ENCODE measurements around the gene NFYA.
A peak's percentile ranks its signal among the peaks of the same experiment; 100 is the strongest.

NFYA gene

GRCh38 chr6:41072836-41073202 is at the start of gene NFYA:
TSS of gene NFYA (plus strand) at chr6:41072974. CDS start at chr6:41079090, 6,116 bp downstream.
- DNase-seq (ENCODE audit: low read depth): no peak

GRCh38 chr6:41023114-41023513 is 49.7 kb upstream of the NFYA start:
- no peak for DNase-seq (ENCODE audit: low read depth)

GRCh38 chr6:41025966-41026530 is 46.7 kb upstream of the NFYA start:
- no peak for DNase-seq (ENCODE audit: low read depth)

- no peak for DNase-seq (ENCODE audit: low read depth)
Measured at GRCh38 chr6:41027241-41027640, 45.5 kb upstream of the NFYA start.

GRCh38 chr6:41027799-41028560 is 44.8 kb upstream of the NFYA start:
- peak; percentile 36 for DNase-seq (ENCODE audit: low read depth)

GRCh38 chr6:41028561-41029412 is 44.0 kb upstream of the NFYA start:
- DNase-seq (ENCODE audit: low read depth): no peak

GRCh38 chr6:41032830-41033229 is 39.9 kb upstream of the NFYA start:
- no peak for DNase-seq (ENCODE audit: low read depth)

- no peak for DNase-seq (ENCODE audit: low read depth)
Measured at GRCh38 chr6:41033776-41034175, 39.0 kb upstream of the NFYA start.

- no peak for DNase-seq (ENCODE audit: low read depth)
Measured at GRCh38 chr6:41036186-41036585, 36.6 kb upstream of the NFYA start.

- no peak for DNase-seq (ENCODE audit: low read depth)
Measured at GRCh38 chr6:41036601-41037000, 36.2 kb upstream of the NFYA start.

- DNase-seq (ENCODE audit: low read depth): no peak
Measured at GRCh38 chr6:41037107-41037900, 35.5 kb upstream of the NFYA start.

GRCh38 chr6:41038205-41038604 is 34.6 kb upstream of the NFYA start:
- no peak for DNase-seq (ENCODE audit: low read depth)

GRCh38 chr6:41039060-41039998 is 33.4 kb upstream of the NFYA start, which contains the start of gene UNC5CL:
TSS of gene UNC5CL (minus strand) at chr6:41039221. CDS start at chr6:41035074, 4,147 bp downstream.
- DNase-seq (ENCODE audit: low read depth): no peak

- no peak for DNase-seq (ENCODE audit: low read depth)
Measured at GRCh38 chr6:41040101-41040939, 32.5 kb upstream of the NFYA start.

- DNase-seq (ENCODE audit: low read depth): no peak
Measured at GRCh38 chr6:41040940-41041536, 31.7 kb upstream of the NFYA start.

- DNase-seq (ENCODE audit: low read depth): no peak
Measured at GRCh38 chr6:41042226-41043055, 30.3 kb upstream of the NFYA start, which contains the start of gene TSPO2. TSS of gene TSPO2 (plus strand) at chr6:41042467. CDS start at chr6:41042986, 519 bp downstream.

- DNase-seq (ENCODE audit: low read depth): no peak
Measured at GRCh38 chr6:41043151-41043550, 29.6 kb upstream of the NFYA start.

- DNase-seq (ENCODE audit: low read depth): no peak
Measured at GRCh38 chr6:41045664-41046063, 27.1 kb upstream of the NFYA start.

Data from HS-5 (cell line).